SJSA1 (cell line): Measurements from ENCODE around the gene NUPR1. TPM values are rescaled to one million over a fixed set of nuclear protein-coding genes. Genes with fewer than 3 reads are reported as not detected.
"Not testable (repeated sequence)": the region's sequence is repeated elsewhere in the genome, so short reads cannot be mapped to it uniquely, and the experiment has no call there.

Experiments used
- DNase-seq, 2 experiments: peaks; one replicate each; pipeline ENCODE4 v3.0.0-alpha.2; 2015 to 2020; ENCODE audit warnings: low spot score in 2 of 2, low read depth in 1 of 2
- H3K27ac ChIP-seq: fragments of 250-450 bp; sonication (Bioruptor Pico); 2 replicates; pipeline ENCODE4 v1.5.1; 2020; ENCODE audit warnings: mild to moderate bottlenecking, moderate library complexity
- H3K27me3 ChIP-seq: fragments of 250-450 bp; sonication (Bioruptor Pico); replicated peaks from 2 replicates; pipeline ENCODE4 v1.5.1; 2020; ENCODE audit warnings: mild to moderate bottlenecking, moderate library complexity
- H3K36me3 ChIP-seq: fragments of 250-450 bp; sonication (Bioruptor Pico); 2 replicates; pipeline ENCODE4 v1.5.1; 2020; ENCODE audit warnings: mild to moderate bottlenecking
- H3K4me1 ChIP-seq: fragments of 250-450 bp; sonication (Bioruptor Pico); replicated peaks from 2 replicates; pipeline ENCODE4 v1.6.1; 2021; ENCODE audit warnings: mild to moderate bottlenecking
- H3K4me3 ChIP-seq: fragments of 250-450 bp; sonication (Bioruptor Pico); 2 replicates; pipeline ENCODE4 v1.5.1; 2020; ENCODE audit warnings: mild to moderate bottlenecking
- H3K9me3 ChIP-seq: fragments of 250-450 bp; sonication (Bioruptor Pico); replicated peaks from 2 replicates; pipeline ENCODE4 v1.5.1; 2020; ENCODE audit warnings: mild to moderate bottlenecking
- total RNA-seq: library from RNA; depleted of rRNA; stranded (reverse); fragments of >200 nt; shearing (Covaris generic); gene quantifications from 2 replicates; pipeline ENCODE4 v1.2.3, GENCODE V29; 2014

Gene NUPR1
- total RNA-seq, 1 experiment from 2014 or later = 0.92 TPM

DNA sequence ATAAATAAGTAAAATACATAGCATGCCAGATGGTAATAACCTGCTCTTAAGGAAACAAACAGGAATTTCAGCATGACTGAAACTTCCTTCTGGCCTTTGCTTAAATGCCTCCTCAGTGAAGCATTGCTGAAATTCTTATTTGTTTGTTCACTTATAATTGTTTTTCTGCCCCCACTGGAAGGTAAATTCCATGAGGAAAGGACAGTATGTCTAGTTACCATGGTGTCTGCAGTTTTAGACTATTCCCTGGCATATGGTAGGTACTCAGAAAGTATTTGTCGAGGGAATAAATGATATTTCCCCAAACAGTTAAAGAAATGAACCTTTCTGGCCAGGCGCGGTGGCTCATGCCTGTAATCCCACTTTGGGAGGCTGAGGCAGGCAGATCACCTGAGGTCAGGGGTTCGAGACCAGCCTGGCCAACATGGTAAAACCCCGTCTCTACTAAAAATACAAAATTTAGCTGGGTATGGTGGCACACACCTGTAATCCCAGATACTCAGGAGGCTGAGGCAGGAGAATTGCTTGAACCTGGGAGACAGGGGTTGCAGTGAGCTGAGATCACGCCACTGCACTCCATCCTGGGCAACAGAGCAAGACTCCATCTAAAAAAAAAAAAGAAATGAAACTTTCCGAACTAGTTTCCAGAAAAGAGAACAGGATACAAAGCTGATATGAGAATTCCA is 11.5 kb downstream of the NUPR1 start:
- not testable (repeated sequence) for H3K4me3 ChIP-seq, H3K9me3 ChIP-seq, H3K27me3 ChIP-seq, DNase-seq, H3K4me1 ChIP-seq, H3K27ac ChIP-seq, H3K36me3 ChIP-seq

DNA sequence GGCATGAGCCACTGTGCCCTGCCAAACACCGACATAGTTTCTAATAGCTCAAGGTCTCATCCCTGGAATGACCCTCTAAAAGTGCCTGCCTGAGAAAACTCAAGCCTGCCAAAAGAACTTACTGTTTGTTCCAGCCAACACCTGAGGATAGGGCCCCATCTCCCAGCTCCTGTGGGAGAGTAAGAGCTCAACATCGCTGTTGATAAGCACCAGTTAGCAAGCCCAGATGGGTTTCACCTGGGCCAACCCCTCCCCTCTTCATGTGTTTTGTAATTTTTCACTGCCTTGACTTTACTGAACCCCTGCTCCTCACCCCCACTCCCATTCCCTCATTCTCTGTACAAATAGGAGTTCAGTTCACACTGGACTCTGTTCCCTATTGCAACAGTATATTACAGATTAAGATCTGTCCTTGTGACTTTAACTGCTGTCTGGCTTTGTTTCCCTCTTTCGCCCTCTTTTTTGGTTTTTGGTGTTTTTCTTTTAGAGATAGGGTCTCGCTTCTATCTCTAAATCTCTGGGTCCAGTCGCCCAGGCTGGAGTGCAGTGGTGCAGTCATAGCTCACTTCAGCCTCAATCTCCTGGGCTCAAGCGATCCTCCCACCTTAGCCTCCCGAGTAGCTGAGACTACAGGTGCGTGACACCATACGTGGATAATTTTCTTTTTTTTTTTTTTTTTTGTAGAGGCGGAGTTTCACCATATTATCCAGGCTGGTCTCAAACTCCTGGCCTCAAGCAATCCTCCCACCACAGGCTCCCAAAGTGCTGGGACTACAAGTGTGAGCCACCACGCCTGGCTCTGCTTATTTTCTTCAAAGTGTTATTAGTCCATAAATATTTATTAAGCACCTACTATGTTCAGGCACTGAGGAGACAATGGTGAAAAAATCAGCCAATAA is 12.3 kb downstream of the NUPR1 start:
- Histone ChIP-seq H3K36me3 (no peaks in the 10 kb centered on the region), H3K4me3 (no peak overlapping the region), H3K27ac (no peak overlapping the region), H3K27me3 (no peaks in the 10 kb centered on the region), H3K4me1 (no peaks in the 10 kb centered on the region), H3K9me3 (no peaks in the 10 kb centered on the region)
- DNase-seq = no peak

DNA sequence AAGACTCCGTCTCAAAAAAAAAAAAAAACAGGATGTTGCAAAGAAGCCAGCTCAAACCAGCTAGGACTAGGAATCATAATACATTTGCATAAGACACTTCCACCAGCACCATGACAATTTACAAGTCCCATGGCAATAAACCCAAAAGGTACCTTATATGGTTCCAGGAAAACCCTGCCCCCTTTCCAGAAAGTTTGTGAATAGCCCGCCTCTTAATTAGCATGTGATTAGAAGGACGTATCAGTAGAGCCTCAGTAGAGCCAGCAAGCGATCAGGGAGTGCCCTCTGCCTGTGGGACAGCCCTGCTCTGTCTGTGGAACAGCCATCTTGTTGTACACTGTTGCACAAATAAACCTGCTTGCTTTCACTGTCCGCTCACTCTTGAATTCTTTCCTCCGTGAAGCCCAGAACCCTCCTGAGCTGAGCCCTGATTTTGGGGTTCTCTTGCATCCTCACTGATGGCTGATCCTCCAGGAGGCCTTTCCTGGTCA is 14.0 kb downstream of the NUPR1 start:
- Histone ChIP-seq H3K4me1 (no peaks in the 10 kb centered on the region), H3K27ac (no peak overlapping the region), H3K27me3 (no peaks in the 10 kb centered on the region), H3K36me3 (no peaks in the 10 kb centered on the region), H3K4me3 (no peak overlapping the region), H3K9me3 (no peaks in the 10 kb centered on the region)
- DNase-seq = no peak

DNA sequence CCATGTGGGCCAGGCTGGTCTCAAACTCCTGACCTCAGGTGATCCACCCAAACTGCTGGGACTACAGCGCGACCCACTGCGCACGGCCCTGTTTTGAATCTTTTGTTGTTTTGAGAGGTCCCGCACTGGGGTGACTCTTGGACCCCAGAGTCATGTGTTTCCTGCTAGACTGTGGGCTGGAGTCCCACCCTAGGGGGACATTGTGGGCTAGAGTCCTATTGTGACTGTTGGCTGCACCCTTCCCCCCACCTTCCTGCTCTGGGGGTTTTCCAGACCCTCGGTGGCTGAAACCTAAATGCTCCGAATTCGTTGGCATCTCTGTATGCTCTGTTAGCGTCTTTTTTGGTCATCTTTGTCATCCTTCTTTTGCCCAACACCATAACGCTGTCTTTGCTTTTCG is 16.0 kb downstream of the NUPR1 start:
- DNase-seq = no peak
- Histone ChIP-seq H3K27me3 (no peaks in the 10 kb centered on the region), H3K9me3 (no peaks in the 10 kb centered on the region), H3K36me3 (no peaks in the 10 kb centered on the region), H3K4me3 (no peak overlapping the region), H3K27ac (no peak overlapping the region), H3K4me1 (no peaks in the 10 kb centered on the region)

DNA sequence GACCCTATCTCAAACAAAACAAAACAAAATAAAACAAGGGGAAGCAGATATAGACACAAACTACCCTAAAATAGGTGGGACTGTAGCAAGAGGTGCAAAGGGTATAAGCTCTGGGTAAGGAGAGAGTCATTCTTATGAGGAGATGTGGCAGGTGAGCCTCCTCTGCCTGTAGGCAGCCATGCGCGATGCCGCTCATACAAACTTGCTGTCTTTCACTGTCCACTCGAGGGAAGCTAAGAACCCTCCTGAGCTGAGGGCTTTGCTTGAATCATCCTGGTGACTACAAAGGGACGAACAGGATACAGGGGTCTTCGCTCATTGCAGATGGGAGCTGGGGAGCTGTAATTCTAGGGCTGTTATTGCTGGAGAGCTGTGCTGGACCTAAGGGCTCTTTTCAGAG is 17.3 kb downstream of the NUPR1 start:
- Histone ChIP-seq H3K36me3 (no peaks in the 10 kb centered on the region), H3K4me3 (no peak overlapping the region), H3K27ac (no peak overlapping the region), H3K9me3 (no peaks in the 10 kb centered on the region), H3K27me3 (no peaks in the 10 kb centered on the region), H3K4me1 (no peaks in the 10 kb centered on the region)
- DNase-seq = no peak

DNA sequence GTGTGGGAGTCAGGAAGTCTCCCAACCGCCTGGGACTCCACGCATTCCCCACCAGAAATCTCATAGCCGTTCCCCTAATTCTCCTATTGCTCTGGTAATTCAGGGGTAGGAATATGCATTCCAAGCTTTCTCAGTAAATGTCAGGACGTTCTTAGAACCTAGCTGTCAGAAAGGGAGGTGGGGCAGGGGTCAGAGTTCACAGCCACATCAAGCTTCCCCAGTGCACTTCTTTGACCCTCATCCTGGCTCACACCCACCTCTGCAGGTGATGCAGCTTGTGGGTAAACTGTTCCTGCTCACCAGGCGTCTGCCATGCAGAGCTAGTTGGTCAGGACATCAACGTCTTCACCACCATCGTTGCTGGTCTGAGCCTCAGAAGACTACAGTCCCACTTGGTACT is 18.1 kb downstream of the NUPR1 start:
- H3K27ac ChIP-seq = no peak overlapping the region
- no peaks in the 10 kb centered on the region for H3K27me3 ChIP-seq
- no peak overlapping the region for H3K4me3 ChIP-seq
- DNase-seq = no peak
- H3K36me3 ChIP-seq = no peaks in the 10 kb centered on the region
- H3K4me1 ChIP-seq = no peaks in the 10 kb centered on the region
- no peaks in the 10 kb centered on the region for H3K9me3 ChIP-seq

DNA sequence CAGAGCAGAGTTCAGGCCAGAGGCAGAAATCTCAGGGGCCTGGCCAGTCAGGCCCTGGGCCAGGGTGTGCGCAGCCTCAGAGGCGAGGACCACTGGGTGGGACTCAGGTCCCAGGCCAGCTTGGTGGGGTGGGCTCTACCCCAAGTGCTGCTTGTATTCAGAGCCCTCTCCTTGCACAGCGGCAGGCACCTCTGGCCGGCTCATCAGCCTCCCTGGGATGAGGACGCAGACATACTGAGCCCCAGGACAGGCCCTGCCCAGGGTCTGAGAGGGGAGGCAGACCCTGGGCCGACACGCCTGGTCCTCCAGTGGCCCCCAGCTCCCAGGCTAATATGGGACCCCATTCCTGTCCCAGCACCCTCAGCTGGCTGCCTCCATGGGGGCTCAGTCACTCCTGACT is 24.5 kb downstream of the NUPR1 start:
- Histone ChIP-seq H3K27ac (no peak overlapping the region), H3K36me3 (no peaks in the 10 kb centered on the region), H3K4me1 (no peaks in the 10 kb centered on the region), H3K9me3 (no peaks in the 10 kb centered on the region), H3K4me3 (no peak overlapping the region), H3K27me3 (no peaks in the 10 kb centered on the region)
- no peak for DNase-seq

DNA sequence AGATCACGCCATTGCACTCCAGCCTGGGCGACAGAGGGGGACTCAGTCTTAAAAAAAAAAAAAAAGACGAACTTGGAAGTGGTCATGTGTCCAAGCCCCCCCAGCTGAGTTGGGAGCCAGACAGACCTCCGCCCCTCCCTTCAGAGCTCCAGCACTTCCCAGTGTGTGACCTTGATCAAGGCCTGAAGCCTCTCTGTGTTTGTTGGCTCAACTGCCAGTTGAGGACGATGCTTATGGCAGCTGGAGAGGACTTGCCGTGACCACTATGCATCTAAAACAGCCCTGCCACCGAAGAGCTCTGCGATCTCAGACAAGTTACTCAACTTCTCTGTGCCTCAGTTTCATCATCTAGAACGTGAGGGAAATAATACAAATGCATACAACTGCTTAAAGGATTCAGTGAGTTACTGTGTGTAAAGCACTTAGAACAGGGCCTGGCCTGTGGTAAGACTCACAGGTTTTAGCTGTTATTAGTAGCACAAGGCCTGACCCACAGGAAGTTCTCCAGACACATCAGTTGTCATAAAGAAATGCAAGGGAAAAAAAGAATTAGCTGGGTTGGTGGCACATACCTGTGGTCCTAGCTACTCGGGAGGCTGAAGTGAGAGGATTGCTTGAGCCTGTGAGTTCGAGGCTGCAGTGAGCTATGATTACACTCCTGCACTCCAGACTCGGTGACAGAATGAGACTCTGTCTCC is 25.1 kb downstream of the NUPR1 start:
- H3K27me3 ChIP-seq = no peaks in the 10 kb centered on the region
- H3K4me1 ChIP-seq = no peaks in the 10 kb centered on the region
- no peak overlapping the region for H3K4me3 ChIP-seq
- H3K27ac ChIP-seq = no peak overlapping the region
- H3K36me3 ChIP-seq = no peaks in the 10 kb centered on the region
- no peak for DNase-seq
- H3K9me3 ChIP-seq = no peaks in the 10 kb centered on the region

DNA sequence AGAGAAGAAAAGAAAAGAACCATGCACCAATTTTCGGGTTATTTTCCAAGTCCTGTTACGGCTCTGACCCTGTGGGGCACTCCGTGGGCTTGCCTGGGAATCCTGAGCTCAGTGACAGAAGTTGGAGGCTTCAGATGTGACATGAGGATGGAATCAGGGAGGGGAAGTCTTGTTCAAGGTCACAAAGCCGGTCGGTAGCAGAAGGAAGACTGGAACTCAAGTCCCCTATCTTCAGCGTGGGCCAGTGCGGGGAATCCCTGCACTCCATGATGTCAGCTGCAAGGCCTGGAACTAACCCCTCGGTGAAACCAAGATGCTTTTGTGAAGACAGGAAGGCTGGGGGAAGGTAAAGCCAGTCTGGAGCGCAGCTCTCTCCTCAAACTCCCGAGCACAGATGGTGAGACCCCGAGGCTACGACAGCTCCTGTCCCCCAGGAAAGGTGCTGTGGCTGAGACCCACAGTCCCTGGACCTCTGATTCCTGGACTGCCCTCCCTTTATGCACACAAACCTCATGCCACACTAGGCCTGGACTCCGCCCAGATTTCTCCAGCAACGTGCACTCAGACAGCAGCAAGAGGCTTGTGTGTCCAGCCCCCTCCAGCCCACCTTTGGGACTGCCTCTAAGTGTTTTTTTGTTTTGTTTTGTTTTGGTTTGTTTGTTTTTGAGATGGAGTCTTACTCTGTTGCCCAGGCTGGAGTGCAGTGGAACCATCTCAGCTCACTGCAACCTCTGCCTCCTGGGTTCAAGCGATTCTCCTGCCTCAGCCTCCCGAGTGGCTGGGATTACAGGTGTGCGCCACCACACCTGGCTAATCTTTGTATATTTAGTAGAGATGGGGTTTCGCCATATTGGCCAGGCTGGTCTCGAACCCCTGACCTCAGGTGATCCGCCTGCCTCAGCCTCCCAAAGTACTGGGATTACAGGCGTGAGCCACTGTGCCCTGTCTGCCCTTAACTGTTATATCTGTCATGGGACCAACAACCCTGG is 26.7 kb downstream of the NUPR1 start:
- Histone ChIP-seq H3K27me3 (no peaks in the 10 kb centered on the region), H3K27ac (no peak overlapping the region), H3K4me3 (no peak overlapping the region), H3K9me3 (no peaks in the 10 kb centered on the region), H3K36me3 (no peaks in the 10 kb centered on the region), H3K4me1 (no peaks in the 10 kb centered on the region)
- no peak for DNase-seq

DNA sequence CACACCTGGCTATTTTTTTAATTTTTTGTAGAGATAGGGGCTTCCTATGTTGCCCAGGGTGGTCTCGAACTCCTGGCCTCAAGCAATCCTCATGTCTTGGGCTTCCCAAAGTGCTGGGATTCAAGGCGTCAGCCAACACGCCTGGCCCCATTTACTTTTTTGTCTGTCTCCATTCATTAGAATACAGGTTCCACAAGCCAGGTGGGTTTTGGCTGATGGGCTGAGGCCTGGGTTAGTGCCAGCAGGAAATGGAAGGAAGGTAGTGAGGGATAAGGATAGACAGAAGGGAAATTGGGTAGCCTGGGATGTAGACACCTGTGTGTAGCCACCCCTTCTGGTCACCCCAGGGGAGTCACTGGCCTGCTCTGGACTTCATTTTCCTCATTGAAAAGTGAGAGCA is 27.7 kb downstream of the NUPR1 start:
- H3K27me3 ChIP-seq = no peaks in the 10 kb centered on the region
- H3K9me3 ChIP-seq = no peaks in the 10 kb centered on the region
- H3K4me3 ChIP-seq = no peak overlapping the region
- no peak overlapping the region for H3K27ac ChIP-seq
- no peaks in the 10 kb centered on the region for H3K36me3 ChIP-seq
- H3K4me1 ChIP-seq = no peaks in the 10 kb centered on the region
- no peak for DNase-seq

DNA sequence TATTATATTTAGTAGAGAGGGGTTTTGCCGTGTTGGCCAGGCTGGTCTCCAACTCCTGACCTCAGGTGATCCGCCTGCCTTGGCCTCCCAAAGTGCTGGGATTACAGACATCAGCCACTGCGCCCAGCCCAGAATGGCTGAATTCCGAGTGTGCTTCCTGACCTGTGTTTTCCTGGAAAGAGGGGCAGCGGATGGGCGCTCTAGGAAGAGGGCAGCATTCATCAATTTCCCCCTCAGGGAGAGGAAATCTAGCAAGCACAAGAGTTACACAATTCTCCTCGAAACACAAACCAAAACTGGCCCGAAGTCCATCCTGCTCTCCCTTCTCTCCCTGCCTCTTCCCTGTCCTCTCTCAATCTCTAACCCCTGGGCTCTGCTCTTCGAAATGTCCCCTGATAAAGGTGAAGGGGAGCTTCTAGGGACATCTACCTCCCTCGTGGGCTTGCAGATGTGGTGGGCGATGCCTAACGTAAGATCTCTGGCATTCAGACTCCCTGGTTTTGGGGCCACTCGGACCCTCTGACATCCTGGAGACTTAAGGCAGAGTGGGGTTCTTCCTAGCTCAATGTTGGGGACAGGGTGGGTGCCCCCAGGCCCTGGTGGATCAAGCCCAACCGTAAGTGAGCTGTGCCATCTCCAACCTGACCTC is 33.2 kb downstream of the NUPR1 start:
- no peaks in the 10 kb centered on the region for H3K9me3 ChIP-seq
- no peaks in the 10 kb centered on the region for H3K36me3 ChIP-seq
- no peaks in the 10 kb centered on the region for H3K4me1 ChIP-seq
- DNase-seq = no peak
- H3K4me3 ChIP-seq = no peak overlapping the region
- H3K27ac ChIP-seq = no peak overlapping the region
- H3K27me3 ChIP-seq = peaks cover 4% of the 10 kb centered on the region; the same call in 1 of the 2 replicates

DNA sequence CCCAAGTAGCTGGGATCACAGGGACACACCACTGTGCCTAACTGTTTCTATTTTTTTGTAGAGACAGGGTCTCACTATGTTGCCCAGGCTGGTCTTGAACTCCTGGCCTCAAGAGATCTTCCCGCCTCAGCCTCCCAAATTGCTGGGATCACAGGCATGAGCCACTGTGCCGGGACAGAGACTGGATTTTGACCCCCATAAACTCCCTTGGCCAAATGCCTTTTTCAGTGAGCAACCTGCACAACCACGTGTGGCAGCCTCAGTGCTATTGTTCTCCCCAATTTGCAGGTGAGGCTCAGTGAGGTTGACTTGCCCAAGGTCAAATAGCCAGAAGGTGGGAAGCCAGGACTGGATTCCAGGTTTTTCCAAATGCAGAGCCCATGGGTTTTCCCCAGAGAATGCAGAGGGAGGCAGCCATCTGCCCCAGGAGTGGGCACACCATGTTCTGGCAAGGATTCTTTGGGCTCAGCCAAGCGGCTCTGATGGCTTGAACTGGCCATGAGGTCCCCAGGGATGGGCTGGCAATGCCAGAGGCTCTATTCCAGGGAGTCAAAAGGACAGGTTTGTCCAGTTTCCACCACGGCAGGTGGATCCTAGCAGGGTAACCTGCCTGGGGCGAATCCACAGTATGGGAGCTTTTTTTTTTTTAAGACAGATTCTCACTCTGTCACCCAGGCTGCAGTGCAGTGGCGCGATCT is 33.9 kb downstream of the NUPR1 start:
- peaks cover 4% of the 10 kb centered on the region; the same call in 1 of the 2 replicates for H3K27me3 ChIP-seq
- H3K4me3 ChIP-seq = no peak overlapping the region
- H3K27ac ChIP-seq = no peak overlapping the region
- no peaks in the 10 kb centered on the region for H3K36me3 ChIP-seq
- H3K9me3 ChIP-seq = no peaks in the 10 kb centered on the region
- no peaks in the 10 kb centered on the region for H3K4me1 ChIP-seq
- no peak for DNase-seq
